ENCODE data around the gene MCHR2.

MCHR2 gene

GRCh38 chr6:99997141-99997540 lies 3.1 kb upstream of the MCHR2 start:
- DNase-seq (ENCODE audit: low read depth), result no peak
- TF ChIP-seq, protein P1, sequence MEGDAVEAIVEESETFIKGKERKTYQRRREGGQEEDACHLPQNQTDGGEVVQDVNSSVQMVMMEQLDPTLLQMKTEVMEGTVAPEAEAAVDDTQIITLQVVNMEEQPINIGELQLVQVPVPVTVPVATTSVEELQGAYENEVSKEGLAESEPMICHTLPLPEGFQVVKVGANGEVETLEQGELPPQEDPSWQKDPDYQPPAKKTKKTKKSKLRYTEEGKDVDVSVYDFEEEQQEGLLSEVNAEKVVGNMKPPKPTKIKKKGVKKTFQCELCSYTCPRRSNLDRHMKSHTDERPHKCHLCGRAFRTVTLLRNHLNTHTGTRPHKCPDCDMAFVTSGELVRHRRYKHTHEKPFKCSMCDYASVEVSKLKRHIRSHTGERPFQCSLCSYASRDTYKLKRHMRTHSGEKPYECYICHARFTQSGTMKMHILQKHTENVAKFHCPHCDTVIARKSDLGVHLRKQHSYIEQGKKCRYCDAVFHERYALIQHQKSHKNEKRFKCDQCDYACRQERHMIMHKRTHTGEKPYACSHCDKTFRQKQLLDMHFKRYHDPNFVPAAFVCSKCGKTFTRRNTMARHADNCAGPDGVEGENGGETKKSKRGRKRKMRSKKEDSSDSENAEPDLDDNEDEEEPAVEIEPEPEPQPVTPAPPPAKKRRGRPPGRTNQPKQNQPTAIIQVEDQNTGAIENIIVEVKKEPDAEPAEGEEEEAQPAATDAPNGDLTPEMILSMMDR (conservative IDR thresholded peaks at IDR 0.05; ENCODE audit: low read depth, low read length), result no peak
- no peak overlapping the region for H3K4me3 ChIP-seq (ENCODE audit: low read depth, low read length)

DNA sequence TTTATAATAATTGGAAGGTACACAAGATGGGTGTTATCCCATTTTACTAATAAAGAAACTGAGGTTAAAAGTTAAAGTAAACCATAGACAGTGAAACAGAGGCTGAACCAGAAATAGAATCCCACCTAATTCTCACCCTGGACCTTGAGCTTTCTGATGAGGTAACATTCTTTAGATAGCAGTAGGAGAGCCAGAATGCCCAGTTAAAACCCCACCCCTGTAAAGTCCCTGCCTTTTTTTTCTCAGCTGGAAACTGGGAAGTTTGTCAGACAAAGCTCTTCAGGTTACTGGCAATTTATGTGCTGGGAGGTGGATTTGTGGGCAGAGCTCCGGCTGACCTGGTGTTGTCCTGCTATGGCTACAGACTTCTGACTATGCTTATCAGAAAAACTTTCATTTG lies 1.9 kb upstream of the MCHR2 start:
- no peak for DNase-seq (ENCODE audit: low read depth)
- TF ChIP-seq, protein P1 (conservative IDR thresholded peaks at IDR 0.05; ENCODE audit: low read depth, low read length), result no peak
- H3K4me3 ChIP-seq (ENCODE audit: low read depth, low read length), result no peak overlapping the region

- no peak overlapping the region for H3K4me3 ChIP-seq (ENCODE audit: low read depth, low read length)
- no peak for DNase-seq (ENCODE audit: low read depth)
- TF ChIP-seq, protein P1 (conservative IDR thresholded peaks at IDR 0.05; ENCODE audit: low read depth, low read length), result no peak
Measured at GRCh38 chr6:99993146-99993532, 884 bp downstream of the MCHR2 start.

GRCh38 chr6:99991955-99992354 lies 2.1 kb downstream of the MCHR2 start:
- DNase-seq (ENCODE audit: low read depth), result no peak
- TF ChIP-seq, protein P1 (conservative IDR thresholded peaks at IDR 0.05; ENCODE audit: low read depth, low read length), result no peak
- no peak overlapping the region for H3K4me3 ChIP-seq (ENCODE audit: low read depth, low read length)

DNA sequence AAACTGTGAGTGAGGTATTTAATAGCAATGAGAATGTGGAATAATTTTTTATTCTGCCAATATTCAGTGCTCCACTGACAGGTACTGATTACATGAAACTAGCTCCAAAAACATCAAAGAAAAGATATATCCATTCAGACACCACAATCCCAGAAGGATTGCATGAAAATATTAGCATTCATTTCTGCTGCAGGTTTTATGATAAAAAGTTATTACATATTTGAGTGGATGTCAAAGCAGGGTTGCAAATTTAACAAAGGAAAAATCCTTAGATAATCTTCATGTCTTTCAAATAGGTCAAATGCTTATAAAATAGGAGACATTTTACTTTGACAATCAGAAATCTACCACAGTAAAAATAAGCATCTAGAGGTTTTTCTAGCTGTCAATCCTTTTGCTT lies 13.3 kb downstream of the MCHR2 start:
- TF ChIP-seq, protein P1 (conservative IDR thresholded peaks at IDR 0.05; ENCODE audit: low read depth, low read length), result no peak
- H3K4me3 ChIP-seq (ENCODE audit: low read depth, low read length), result no peak overlapping the region
- DNase-seq (ENCODE audit: low read depth), result no peak

DNA sequence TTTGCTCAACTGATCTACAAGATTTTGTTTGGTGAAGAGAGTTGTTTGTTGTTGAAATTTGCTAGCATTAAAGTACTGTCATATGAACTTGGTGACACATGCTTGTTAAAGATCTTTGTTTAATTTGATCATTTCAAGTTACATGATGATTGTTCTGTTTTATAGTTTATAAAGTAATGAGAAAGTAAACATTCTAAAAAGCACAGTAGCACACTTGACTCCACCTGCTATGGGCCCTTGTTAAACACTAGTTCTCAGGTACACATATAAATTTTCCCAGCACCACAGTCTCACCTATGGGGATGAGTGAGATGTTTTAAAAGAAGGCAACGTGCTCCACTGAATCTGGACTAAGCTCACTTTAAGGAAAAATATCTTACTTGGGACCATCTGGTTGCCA lies 14.1 kb downstream of the MCHR2 start:
- H3K4me3 ChIP-seq (ENCODE audit: low read depth, low read length), result no peak overlapping the region
- no peak for DNase-seq (ENCODE audit: low read depth)
- TF ChIP-seq, protein P1 (conservative IDR thresholded peaks at IDR 0.05; ENCODE audit: low read depth, low read length), result no peak

GRCh38 chr6:99967052-99967451 lies 27.0 kb downstream of the MCHR2 start:
- DNase-seq (ENCODE audit: low read depth), result no peak
- no peak overlapping the region for H3K4me3 ChIP-seq (ENCODE audit: low read depth, low read length)
- TF ChIP-seq, protein P1 (conservative IDR thresholded peaks at IDR 0.05; ENCODE audit: low read depth, low read length), result no peak
